Progenitor cell of endocrine pancreas (in vitro differentiated cells): ENCODE measurements around the gene PRUNE2. TPM values are rescaled to one million over a fixed set of nuclear protein-coding genes. Genes with fewer than 3 reads are reported as not detected.

ENCODE experiments used
- DNase-seq: peaks from one replicate; pipeline ENCODE4 v3.0.0; 2021; ENCODE audit warnings: low spot score; ENCODE audit not compliant: unreplicated experiment
- H3K27ac Mint-ChIP-seq: 2 replicates; pipeline ENCODE4 v1.8.0; 2021; ENCODE audit warnings: mild to moderate bottlenecking, moderate library complexity, mixed read lengths
- H3K27me3 Mint-ChIP-seq: 2 replicates; pipeline ENCODE4 v1.8.0; 2021; ENCODE audit warnings: mixed read lengths
- H3K36me3 Mint-ChIP-seq: 2 replicates; pipeline ENCODE4 v1.8.0; 2022; ENCODE audit warnings: mixed read lengths; ENCODE audit not compliant: insufficient read depth
- H3K4me1 Mint-ChIP-seq: 2 replicates; pipeline ENCODE4 v1.8.0; 2021; ENCODE audit warnings: low read depth, mixed read lengths
- H3K4me3 Mint-ChIP-seq: 2 replicates; pipeline ENCODE4 v1.8.0; 2021; ENCODE audit warnings: low read depth, mild to moderate bottlenecking, moderate library complexity, mixed read lengths
- H3K9me3 Mint-ChIP-seq: 2 replicates; pipeline ENCODE4 v1.8.0; 2021; ENCODE audit warnings: low read depth, mixed read lengths
- CTCF ChIP-seq: fragments of 200-600 bp; sonication (generic); IDR thresholded peaks from one replicate; pipeline ENCODE4 v1.5.0; 2021; ENCODE audit warnings: antibody characterized with exemption, mild to moderate bottlenecking; ENCODE audit not compliant: unreplicated experiment
- total RNA-seq: library from RNA; stranded (reverse); gene quantifications from 2 replicates; pipeline ENCODE4 v1.2.1, GENCODE V29; 2021

Gene PRUNE2
- total RNA-seq, 1 donor from 2014 or later = 5.6 TPM

DNA sequence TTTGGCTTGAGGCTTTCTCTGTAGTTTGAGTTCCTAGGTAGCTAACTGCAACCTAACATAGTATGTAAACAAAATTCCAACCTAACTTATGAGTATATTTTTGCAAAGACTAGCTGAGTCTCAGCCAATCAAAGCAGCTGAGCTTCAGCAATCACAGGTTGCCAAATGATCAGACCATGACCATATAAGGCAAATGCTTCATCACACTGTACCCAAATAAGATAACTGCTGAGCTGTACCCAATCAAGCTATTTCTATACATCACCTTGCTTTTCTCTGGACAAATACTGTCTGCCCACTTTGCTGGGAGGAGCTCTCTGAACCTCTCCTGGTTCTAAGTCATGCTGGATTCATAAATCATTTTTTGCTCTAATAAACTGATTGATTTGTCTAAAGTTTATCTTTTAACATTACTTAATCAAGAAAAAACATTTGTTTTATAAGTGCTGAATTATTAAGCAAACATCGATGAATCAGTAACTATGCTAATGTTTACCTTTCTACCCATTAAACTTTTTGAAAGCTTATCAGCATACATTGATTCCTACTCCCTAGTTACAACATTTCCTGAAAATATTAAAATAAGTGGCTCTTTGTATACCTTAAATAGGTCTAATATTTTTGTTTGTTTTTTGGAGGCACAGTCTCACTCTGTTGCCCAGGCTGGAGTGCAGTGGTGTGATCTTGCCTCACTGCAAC lies 271.4 kb downstream of the PRUNE2 start:
- Mint-ChIP-seq H3K27ac (peak overlapping the region; percentile 16), H3K4me1 (peaks cover 12% of the 10 kb centered on the region), H3K36me3 (no peaks in the 10 kb centered on the region), H3K9me3 (no peaks in the 10 kb centered on the region), H3K4me3 (no peak overlapping the region), H3K27me3 (no peaks in the 10 kb centered on the region)
- DNase-seq = no peak
- no peak for TF ChIP-seq CTCF

DNA sequence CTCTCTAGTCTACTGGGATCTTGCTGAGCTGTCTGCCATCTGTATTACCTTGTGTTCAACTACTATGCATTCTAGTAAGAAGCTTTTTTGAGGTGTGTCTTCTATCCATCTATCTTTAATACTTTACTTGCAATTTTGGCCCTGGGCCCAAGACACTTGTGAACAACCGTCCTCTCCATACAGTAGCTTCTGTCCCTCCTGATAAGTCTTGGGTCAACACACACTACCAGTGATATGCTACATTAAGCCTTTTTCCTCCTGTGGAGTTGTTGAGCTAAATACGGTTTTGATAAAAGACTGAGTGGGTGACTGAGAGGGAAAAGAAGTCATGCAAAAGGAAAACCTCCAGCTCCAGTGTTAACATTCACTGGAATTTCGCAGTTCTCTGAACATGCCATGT lies 275.0 kb downstream of the PRUNE2 start:
- Mint-ChIP-seq H3K9me3 (no peaks in the 10 kb centered on the region), H3K27me3 (no peaks in the 10 kb centered on the region), H3K4me3 (no peak overlapping the region), H3K4me1 (peaks cover 12% of the 10 kb centered on the region), H3K27ac (no peak overlapping the region), H3K36me3 (no peaks in the 10 kb centered on the region)
- TF ChIP-seq CTCF = no peak
- no peak for DNase-seq

DNA sequence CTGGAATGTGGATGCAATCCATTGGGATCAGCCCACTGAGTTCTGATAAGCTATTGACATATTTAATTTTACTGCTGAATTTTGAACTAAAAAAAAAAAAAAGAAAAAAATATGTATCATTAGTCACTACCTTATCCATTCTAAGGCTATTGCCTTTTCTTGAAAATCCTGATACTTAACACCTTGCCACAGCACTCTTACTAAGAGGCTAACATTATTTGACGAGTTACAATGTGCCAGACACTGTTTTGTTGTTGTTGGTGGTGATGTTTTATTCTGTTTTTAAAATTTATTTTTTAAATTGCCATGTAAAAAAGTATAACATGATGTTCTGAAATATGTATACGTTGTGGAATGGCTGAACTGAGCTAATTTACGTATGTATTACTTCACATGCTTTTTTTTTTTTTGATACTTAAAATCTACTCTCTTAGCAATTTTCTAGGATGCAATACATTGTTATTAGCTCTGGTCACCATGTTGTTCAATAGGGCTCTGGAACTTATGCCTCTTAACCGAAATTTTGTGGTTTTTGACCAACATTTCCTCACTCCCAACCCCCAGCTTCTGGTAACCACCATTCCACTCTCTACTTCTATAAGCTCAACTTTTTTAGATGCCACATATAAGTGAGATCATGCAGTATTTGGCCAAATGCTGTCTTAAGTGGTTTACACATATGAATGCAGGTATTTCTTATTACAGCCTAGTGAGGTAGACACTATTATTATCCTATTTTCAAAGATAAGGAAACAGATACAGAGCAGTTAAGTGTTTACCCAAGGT lies 276.5 kb downstream of the PRUNE2 start:
- no peak for TF ChIP-seq CTCF

DNA sequence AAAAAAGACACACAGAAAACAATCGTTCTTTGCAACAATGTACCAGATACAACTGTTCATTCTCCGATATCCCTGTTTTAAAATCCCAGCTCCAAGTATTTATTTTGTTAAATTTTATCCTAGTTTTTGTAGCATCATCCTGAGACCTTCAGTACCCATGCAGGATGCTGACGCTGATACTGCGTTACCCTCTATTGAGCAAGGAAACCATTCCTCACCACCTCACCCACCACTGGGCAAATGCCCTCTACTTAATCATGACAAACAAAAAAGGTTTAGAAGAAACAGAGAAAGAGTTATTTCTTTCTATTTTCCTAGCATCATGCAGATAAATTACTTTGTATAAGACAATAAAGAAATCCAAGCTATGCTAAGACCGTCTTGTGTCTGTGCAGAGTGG lies 277.8 kb downstream of the PRUNE2 start:
- Mint-ChIP-seq H3K4me1 (peaks cover 15% of the 10 kb centered on the region), H3K9me3 (no peaks in the 10 kb centered on the region), H3K36me3 (no peaks in the 10 kb centered on the region), H3K27me3 (no peaks in the 10 kb centered on the region), H3K4me3 (no peak overlapping the region), H3K27ac (no peak overlapping the region)
- no peak for DNase-seq
- no peak for TF ChIP-seq CTCF

More for the DNA sequence above, 276.5 kb downstream of the PRUNE2 start:
- Mint-ChIP-seq H3K4me3 (no peak overlapping the region), H3K4me1 (peaks cover 14% of the 10 kb centered on the region), H3K9me3 (no peaks in the 10 kb centered on the region), H3K27me3 (no peaks in the 10 kb centered on the region), H3K27ac (no peak overlapping the region), H3K36me3 (no peaks in the 10 kb centered on the region)
- DNase-seq = no peak

- DNase-seq = no peak
- no peaks in the 10 kb centered on the region for H3K36me3 Mint-ChIP-seq
- peaks cover 15% of the 10 kb centered on the region for H3K4me1 Mint-ChIP-seq
- TF ChIP-seq CTCF = no peak
- H3K27ac Mint-ChIP-seq = no peak overlapping the region
- no peak overlapping the region for H3K4me3 Mint-ChIP-seq
- H3K9me3 Mint-ChIP-seq = no peaks in the 10 kb centered on the region
- no peaks in the 10 kb centered on the region for H3K27me3 Mint-ChIP-seq
Measured at GRCh38 chr9:76626980-76627379, 278.9 kb downstream of the PRUNE2 start.
